Neutrophil (primary cell): ENCODE measurements around the gene AKR1C4.

Experiments used
- H3K27ac ChIP-seq: fragments of 200-600 bp; sonication (generic); 2 replicates; pipeline ENCODE4 v1.5.1; 2016; ENCODE audit warnings: mild to moderate bottlenecking, moderate library complexity
- H3K27me3 ChIP-seq: fragments of 200-600 bp; sonication (generic); 2 replicates; pipeline ENCODE4 v1.6.0; 2016; ENCODE audit warnings: mild to moderate bottlenecking
- H3K36me3 ChIP-seq: fragments of 200-600 bp; sonication (generic); 2 replicates; pipeline ENCODE4 v1.5.1; 2017
- H3K4me1 ChIP-seq, 2 experiments: fragments of 200-600 bp in 1 of 2; sonication (generic) in 1 of 2; 1 replicate in 1 of 2; 2 replicates in 1 of 2; pipeline versions ENCODE4 v1.5.1 to v1.6.1; 2013 to 2016; ENCODE audit warnings: low read depth in 1 of 2, low read length in 1 of 2, mild to moderate bottlenecking in 1 of 2, moderate library complexity in 1 of 2; ENCODE audit not compliant: control insufficient read depth in 1 of 2, insufficient read depth in 1 of 2
- H3K4me3 ChIP-seq, 2 experiments: fragments of 200-600 bp in 1 of 2; sonication (generic) in 1 of 2; 1 replicate in 1 of 2; 2 replicates in 1 of 2; pipeline ENCODE4 v1.5.1; 2013 to 2016; ENCODE audit warnings: low read depth in 1 of 2, low read length in 1 of 2, mild to moderate bottlenecking in 1 of 2, moderate library complexity in 1 of 2
- H3K9me3 ChIP-seq: fragments of 200-600 bp; sonication (generic); 2 replicates; pipeline ENCODE4 v1.5.1; 2016
- TF ChIP-seq, protein P1 (sequence below): fragments of 200-600 bp; sonication (generic); IDR thresholded peaks from 2 replicates; pipeline ENCODE4 v1.5.1; 2016; ENCODE audit warnings: antibody characterized with exemption

AKR1C4 gene

DNA sequence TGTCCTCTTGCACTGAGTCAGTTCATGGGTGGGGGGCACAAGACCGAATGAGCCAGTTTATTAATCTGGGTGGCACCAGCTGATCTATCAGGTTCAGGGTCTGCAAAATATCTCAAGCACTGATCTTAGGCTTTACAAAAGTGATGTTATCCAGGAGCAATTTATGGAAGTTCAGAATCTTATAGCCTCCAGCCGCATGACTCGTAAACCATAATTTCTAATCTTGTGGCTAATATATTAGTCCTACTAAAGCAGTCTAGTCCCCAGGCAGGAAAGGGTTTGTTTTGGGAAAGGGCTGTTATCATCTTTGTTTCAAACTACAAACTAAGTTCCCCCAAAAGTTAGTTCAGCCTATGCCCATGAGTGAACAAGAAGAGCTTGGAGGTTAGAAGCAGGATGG, 45.6 kb upstream of the AKR1C4 start:
- TF ChIP-seq, protein P1, sequence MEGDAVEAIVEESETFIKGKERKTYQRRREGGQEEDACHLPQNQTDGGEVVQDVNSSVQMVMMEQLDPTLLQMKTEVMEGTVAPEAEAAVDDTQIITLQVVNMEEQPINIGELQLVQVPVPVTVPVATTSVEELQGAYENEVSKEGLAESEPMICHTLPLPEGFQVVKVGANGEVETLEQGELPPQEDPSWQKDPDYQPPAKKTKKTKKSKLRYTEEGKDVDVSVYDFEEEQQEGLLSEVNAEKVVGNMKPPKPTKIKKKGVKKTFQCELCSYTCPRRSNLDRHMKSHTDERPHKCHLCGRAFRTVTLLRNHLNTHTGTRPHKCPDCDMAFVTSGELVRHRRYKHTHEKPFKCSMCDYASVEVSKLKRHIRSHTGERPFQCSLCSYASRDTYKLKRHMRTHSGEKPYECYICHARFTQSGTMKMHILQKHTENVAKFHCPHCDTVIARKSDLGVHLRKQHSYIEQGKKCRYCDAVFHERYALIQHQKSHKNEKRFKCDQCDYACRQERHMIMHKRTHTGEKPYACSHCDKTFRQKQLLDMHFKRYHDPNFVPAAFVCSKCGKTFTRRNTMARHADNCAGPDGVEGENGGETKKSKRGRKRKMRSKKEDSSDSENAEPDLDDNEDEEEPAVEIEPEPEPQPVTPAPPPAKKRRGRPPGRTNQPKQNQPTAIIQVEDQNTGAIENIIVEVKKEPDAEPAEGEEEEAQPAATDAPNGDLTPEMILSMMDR: no peak

DNA sequence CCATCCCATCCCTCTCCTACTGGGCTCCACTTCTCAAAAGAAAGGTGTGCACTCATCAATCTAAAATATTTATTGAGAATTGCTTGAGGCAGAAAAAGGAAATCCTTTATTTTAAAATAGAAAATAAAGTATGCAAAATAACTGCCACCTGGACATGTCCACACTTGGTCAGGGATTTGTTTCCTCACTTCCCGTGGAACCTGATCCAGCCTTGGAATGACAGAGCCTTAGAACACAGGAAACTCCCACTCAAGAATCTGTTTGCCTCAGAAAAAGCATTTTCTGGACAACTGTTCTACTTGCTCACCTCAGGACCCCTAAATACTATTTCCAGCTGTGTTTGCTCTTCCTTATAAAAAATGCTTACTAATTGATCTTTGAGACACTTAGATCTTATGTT, 40.7 kb upstream of the AKR1C4 start:
- H3K36me3 ChIP-seq: no peaks in the 10 kb centered on the region
- no peak overlapping the region for H3K27ac ChIP-seq
- H3K27me3 ChIP-seq: no peaks in the 10 kb centered on the region
- TF ChIP-seq, protein P1: no peak
- no peaks in the 10 kb centered on the region for H3K9me3 ChIP-seq
- H3K4me1 ChIP-seq: no peaks in the 10 kb centered on the region
- no peak overlapping the region for H3K4me3 ChIP-seq

More for the DNA sequence above, 45.6 kb upstream of the AKR1C4 start:
- H3K9me3 ChIP-seq: no peaks in the 10 kb centered on the region
- no peak overlapping the region for H3K27ac ChIP-seq
- no peaks in the 10 kb centered on the region for H3K36me3 ChIP-seq
- no peaks in the 10 kb centered on the region for H3K4me1 ChIP-seq
- H3K27me3 ChIP-seq: no peaks in the 10 kb centered on the region
- no peak overlapping the region for H3K4me3 ChIP-seq

DNA sequence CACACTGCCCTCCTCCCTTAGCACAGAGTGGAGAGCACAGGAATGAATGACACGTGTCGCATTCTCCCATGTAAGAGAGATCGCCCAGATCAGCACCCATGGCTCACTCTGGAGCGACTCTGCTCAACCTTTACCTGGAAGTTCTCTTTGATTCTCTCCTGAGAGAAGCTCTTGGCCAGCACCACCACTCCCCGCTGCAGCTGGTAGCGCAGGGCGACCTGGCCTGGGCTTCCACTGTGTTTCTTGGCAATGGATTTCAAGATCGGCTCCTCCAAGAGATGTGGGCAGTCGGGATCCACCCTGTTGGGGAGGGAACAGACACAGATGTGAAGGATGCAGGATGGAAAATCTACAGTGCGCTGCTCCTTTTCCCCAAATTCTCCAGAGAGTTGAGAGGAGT, 39.1 kb upstream of the AKR1C4 start:
- Histone ChIP-seq H3K4me1 (no peaks in the 10 kb centered on the region), H3K36me3 (no peaks in the 10 kb centered on the region), H3K9me3 (no peaks in the 10 kb centered on the region), H3K27ac (no peak overlapping the region), H3K27me3 (no peaks in the 10 kb centered on the region), H3K4me3 (no peak overlapping the region)
- TF ChIP-seq, protein P1: no peak

DNA sequence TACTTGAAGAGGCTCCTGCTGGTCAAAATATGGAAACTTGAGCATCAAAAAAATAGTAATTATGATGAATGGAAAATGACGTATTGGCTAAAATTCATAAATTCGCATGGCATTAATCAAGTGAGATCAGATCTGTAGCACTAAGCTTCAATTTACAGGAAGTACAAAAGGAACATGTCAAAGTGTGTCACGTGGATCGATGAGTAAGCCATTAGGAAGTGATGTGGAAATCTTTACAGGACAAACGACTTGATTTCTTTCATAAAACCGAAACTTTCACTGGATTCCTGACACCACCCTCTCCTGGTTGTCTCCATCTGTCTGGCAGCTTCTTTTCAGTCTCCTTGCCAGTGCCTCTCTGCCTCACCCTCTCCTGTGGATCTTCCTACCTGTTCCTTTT, 37.5 kb upstream of the AKR1C4 start:
- Histone ChIP-seq H3K4me1 (no peaks in the 10 kb centered on the region), H3K36me3 (no peaks in the 10 kb centered on the region)

DNA sequence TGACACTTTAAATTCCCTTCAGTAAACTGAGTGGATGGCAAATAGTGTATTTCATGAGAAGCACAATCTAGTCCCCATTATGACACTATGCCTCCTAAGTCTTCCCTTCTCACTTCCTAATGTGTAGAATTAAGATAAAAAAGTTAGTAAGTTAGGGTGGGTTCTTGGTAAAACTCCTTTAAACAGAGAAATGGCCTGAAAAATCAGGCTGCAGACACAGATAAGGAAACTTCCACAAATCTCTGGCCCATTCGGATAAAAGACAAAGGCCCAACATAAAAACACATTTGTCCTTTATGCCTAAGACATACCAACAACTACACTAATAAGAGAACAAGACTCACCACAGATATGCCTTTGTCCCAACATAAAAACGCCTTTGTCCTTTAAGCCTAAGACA, 33.1 kb upstream of the AKR1C4 start:
- H3K27ac ChIP-seq: no peak overlapping the region
- H3K27me3 ChIP-seq: no peaks in the 10 kb centered on the region
- TF ChIP-seq, protein P1: no peak
- H3K36me3 ChIP-seq: no peaks in the 10 kb centered on the region
- no peak overlapping the region for H3K4me3 ChIP-seq
- H3K4me1 ChIP-seq: no peaks in the 10 kb centered on the region
- H3K9me3 ChIP-seq: no peaks in the 10 kb centered on the region

More for the DNA sequence above, 37.5 kb upstream of the AKR1C4 start:
- H3K27ac ChIP-seq: no peak overlapping the region
- no peak overlapping the region for H3K4me3 ChIP-seq
- TF ChIP-seq, protein P1: no peak
- H3K9me3 ChIP-seq: no peaks in the 10 kb centered on the region
- H3K27me3 ChIP-seq: no peaks in the 10 kb centered on the region

DNA sequence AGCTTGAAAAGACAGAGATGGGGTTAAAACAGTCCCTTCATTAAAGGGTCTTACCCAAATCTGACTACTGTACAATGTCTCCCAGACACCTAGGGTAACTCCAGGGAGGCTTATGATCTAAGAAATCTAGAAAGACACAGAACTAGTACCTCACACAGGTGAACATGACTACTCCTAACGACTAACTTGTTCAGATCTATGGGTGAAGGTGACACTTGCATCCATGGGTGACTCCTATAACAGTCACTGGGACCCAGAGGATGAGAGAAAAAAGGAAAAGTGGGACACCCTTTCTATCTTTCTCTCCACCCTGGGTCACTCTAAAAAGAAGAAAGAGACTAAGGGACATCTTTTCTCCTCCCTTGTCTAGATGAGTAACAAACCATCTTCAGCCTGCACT, 30.9 kb upstream of the AKR1C4 start:
- TF ChIP-seq, protein P1: no peak
- Histone ChIP-seq H3K27ac (no peak overlapping the region), H3K9me3 (no peaks in the 10 kb centered on the region), H3K4me3 (no peak overlapping the region), H3K36me3 (no peaks in the 10 kb centered on the region), H3K4me1 (no peaks in the 10 kb centered on the region), H3K27me3 (no peaks in the 10 kb centered on the region)
